ENCODE data around the gene PPP6R2.

Gene PPP6R2

DNA sequence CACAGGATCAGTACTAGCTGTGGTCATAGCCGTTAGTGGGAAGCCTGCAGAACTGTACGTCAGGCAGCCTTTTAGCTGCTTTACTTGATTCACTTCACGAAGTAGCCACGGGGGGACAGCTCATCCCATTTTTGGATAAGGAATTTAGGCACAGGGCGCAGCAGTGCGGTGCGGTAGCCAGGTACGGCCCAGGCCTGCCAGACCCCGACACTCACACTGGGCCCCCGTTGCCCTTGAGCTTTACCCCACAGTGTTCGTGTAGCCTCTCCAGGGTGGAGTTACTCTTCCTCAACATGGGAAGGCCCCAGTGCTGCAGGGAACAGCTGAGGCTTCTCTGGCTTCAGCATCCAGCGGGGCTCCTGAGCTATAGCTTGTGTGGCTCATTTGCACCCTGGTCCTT is 72.3 kb downstream of the PPP6R2 start (continued):
- TF ChIP-seq, protein P1, sequence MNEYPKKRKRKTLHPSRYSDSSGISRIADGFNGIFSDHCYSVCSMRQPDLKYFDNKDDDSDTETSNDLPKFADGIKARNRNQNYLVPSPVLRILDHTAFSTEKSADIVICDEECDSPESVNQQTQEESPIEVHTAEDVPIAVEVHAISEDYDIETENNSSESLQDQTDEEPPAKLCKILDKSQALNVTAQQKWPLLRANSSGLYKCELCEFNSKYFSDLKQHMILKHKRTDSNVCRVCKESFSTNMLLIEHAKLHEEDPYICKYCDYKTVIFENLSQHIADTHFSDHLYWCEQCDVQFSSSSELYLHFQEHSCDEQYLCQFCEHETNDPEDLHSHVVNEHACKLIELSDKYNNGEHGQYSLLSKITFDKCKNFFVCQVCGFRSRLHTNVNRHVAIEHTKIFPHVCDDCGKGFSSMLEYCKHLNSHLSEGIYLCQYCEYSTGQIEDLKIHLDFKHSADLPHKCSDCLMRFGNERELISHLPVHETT (tag by site-specific recombination; IDR thresholded peaks at IDR 0.05), result no peak
- TF ChIP-seq, protein P2, sequence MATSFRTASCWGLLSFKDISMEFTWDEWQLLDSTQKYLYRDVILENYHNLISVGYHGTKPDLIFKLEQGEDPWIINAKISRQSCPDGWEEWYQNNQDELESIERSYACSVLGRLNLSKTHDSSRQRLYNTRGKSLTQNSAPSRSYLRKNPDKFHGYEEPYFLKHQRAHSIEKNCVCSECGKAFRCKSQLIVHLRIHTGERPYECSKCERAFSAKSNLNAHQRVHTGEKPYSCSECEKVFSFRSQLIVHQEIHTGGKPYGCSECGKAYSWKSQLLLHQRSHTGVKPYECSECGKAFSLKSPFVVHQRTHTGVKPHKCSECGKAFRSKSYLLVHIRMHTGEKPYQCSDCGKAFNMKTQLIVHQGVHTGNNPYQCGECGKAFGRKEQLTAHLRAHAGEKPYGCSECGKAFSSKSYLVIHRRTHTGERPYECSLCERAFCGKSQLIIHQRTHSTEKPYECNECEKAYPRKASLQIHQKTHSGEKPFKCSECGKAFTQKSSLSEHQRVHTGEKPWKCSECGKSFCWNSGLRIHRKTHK (tag by site-specific recombination; IDR thresholded peaks at IDR 0.05), result no peak
- TF ChIP-seq KLF7 (tag by site-specific recombination; IDR thresholded peaks at IDR 0.05; ENCODE audit: borderline replicate concordance) (no peak), YY1 (tag by site-specific recombination; IDR thresholded peaks at IDR 0.05) (no peak), GLI4 (tag by site-specific recombination; IDR thresholded peaks at IDR 0.05) (no peak)
- TF ChIP-seq, protein P3, sequence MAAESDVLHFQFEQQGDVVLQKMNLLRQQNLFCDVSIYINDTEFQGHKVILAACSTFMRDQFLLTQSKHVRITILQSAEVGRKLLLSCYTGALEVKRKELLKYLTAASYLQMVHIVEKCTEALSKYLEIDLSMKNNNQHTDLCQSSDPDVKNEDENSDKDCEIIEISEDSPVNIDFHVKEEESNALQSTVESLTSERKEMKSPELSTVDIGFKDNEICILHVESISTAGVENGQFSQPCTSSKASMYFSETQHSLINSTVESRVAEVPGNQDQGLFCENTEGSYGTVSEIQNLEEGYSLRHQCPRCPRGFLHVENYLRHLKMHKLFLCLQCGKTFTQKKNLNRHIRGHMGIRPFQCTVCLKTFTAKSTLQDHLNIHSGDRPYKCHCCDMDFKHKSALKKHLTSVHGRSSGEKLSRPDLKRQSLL (tag by site-specific recombination; IDR thresholded peaks at IDR 0.05), result no peak
- TF ChIP-seq, protein P4, sequence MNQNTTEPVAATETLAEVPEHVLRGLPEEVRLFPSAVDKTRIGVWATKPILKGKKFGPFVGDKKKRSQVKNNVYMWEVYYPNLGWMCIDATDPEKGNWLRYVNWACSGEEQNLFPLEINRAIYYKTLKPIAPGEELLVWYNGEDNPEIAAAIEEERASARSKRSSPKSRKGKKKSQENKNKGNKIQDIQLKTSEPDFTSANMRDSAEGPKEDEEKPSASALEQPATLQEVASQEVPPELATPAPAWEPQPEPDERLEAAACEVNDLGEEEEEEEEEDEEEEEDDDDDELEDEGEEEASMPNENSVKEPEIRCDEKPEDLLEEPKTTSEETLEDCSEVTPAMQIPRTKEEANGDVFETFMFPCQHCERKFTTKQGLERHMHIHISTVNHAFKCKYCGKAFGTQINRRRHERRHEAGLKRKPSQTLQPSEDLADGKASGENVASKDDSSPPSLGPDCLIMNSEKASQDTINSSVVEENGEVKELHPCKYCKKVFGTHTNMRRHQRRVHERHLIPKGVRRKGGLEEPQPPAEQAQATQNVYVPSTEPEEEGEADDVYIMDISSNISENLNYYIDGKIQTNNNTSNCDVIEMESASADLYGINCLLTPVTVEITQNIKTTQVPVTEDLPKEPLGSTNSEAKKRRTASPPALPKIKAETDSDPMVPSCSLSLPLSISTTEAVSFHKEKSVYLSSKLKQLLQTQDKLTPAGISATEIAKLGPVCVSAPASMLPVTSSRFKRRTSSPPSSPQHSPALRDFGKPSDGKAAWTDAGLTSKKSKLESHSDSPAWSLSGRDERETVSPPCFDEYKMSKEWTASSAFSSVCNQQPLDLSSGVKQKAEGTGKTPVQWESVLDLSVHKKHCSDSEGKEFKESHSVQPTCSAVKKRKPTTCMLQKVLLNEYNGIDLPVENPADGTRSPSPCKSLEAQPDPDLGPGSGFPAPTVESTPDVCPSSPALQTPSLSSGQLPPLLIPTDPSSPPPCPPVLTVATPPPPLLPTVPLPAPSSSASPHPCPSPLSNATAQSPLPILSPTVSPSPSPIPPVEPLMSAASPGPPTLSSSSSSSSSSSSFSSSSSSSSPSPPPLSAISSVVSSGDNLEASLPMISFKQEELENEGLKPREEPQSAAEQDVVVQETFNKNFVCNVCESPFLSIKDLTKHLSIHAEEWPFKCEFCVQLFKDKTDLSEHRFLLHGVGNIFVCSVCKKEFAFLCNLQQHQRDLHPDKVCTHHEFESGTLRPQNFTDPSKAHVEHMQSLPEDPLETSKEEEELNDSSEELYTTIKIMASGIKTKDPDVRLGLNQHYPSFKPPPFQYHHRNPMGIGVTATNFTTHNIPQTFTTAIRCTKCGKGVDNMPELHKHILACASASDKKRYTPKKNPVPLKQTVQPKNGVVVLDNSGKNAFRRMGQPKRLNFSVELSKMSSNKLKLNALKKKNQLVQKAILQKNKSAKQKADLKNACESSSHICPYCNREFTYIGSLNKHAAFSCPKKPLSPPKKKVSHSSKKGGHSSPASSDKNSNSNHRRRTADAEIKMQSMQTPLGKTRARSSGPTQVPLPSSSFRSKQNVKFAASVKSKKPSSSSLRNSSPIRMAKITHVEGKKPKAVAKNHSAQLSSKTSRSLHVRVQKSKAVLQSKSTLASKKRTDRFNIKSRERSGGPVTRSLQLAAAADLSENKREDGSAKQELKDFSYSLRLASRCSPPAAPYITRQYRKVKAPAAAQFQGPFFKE (tag by site-specific recombination; IDR thresholded peaks at IDR 0.05; ENCODE audit: borderline replicate concordance), result no peak
- TF ChIP-seq, protein P5, sequence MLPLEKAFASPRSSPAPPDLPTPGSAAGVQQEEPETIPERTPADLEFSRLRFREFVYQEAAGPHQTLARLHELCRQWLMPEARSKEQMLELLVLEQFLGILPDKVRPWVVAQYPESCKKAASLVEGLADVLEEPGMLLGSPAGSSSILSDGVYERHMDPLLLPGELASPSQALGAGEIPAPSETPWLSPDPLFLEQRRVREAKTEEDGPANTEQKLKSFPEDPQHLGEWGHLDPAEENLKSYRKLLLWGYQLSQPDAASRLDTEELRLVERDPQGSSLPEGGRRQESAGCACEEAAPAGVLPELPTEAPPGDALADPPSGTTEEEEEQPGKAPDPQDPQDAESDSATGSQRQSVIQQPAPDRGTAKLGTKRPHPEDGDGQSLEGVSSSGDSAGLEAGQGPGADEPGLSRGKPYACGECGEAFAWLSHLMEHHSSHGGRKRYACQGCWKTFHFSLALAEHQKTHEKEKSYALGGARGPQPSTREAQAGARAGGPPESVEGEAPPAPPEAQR (tag by site-specific recombination; IDR thresholded peaks at IDR 0.05), result no peak

DNA sequence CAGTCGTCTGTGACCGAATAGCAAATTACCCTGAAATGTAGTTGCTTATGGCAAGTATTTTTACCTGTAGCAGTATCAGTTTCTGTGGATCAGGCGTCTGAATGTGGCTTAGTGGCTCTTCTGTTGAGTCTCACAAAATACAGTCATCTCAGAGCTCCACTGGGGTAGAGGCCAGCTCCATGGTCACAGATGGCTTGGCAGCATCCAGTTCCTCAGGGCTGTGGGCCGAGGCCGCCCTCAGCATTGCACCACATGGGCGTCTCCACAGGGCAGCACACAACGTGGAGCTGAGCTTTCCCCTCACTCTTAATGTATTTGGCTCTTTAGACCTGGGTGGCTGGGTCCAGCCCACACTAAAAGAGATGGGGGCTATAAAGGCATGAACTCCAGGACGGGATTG is 73.9 kb downstream of the PPP6R2 start:
- Histone ChIP-seq H3K27ac (ENCODE audit: extremely low read depth, low read depth, low read length) (no peak overlapping the region), H3K36me3 (ENCODE audit: control insufficient read depth in 2 of 2, insufficient read depth in 1 of 2, low read length in 2 of 2) (peaks cover 43 to 90% of the 10 kb centered on the region in 2 experiments), H3K4me3 (ENCODE audit: low read depth, low read length) (no peak overlapping the region), H3K9me3 (ENCODE audit: control insufficient read depth, insufficient read depth, low read depth, low read length) (no peaks in the 10 kb centered on the region), H3K4me1 (ENCODE audit: control insufficient read depth, insufficient read depth, low read length) (no peaks in the 10 kb centered on the region)
- ChIA-PET POLR2A (no interaction called here), CTCF (interaction anchor here (1.3 kb wide), 1 partner anchor 109 kb away, joined by 4 read pairs; the partner anchor contains the start of gene SCO2)
- no peak for TF ChIP-seq ZNF561 (tag by site-specific recombination; IDR thresholded peaks at IDR 0.05; ENCODE audit: borderline replicate concordance)
- TF ChIP-seq ZNF777 (tag by site-specific recombination; IDR thresholded peaks at IDR 0.05; ENCODE audit: borderline replicate concordance), result no peak
- TF ChIP-seq SP2 (tag by site-specific recombination; IDR thresholded peaks at IDR 0.05), result no peak
- no peak for TF ChIP-seq ZNF707 (tag by site-specific recombination; IDR thresholded peaks at IDR 0.05)
- no peak for TF ChIP-seq ZNF664 (tag by site-specific recombination; IDR thresholded peaks at IDR 0.05)
- TF ChIP-seq ZSCAN30 (tag by site-specific recombination; IDR thresholded peaks at IDR 0.05), result no peak
- TF ChIP-seq, protein P6, sequence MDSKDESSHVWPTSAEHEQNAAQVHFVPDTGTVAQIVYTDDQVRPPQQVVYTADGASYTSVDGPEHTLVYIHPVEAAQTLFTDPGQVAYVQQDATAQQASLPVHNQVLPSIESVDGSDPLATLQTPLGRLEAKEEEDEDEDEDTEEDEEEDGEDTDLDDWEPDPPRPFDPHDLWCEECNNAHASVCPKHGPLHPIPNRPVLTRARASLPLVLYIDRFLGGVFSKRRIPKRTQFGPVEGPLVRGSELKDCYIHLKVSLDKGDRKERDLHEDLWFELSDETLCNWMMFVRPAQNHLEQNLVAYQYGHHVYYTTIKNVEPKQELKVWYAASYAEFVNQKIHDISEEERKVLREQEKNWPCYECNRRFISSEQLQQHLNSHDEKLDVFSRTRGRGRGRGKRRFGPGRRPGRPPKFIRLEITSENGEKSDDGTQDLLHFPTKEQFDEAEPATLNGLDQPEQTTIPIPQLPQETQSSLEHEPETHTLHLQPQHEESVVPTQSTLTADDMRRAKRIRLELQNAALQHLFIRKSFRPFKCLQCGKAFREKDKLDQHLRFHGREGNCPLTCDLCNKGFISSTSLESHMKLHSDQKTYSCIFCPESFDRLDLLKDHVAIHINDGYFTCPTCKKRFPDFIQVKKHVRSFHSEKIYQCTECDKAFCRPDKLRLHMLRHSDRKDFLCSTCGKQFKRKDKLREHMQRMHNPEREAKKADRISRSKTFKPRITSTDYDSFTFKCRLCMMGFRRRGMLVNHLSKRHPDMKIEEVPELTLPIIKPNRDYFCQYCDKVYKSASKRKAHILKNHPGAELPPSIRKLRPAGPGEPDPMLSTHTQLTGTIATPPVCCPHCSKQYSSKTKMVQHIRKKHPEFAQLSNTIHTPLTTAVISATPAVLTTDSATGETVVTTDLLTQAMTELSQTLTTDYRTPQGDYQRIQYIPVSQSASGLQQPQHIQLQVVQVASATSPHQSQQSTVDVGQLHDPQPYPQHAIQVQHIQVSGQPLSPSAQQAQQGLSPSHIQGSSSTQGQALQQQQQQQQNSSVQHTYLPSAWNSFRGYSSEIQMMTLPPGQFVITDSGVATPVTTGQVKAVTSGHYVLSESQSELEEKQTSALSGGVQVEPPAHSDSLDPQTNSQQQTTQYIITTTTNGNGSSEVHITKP (tag by site-specific recombination; IDR thresholded peaks at IDR 0.05), result no peak
- TF ChIP-seq, protein P7, sequence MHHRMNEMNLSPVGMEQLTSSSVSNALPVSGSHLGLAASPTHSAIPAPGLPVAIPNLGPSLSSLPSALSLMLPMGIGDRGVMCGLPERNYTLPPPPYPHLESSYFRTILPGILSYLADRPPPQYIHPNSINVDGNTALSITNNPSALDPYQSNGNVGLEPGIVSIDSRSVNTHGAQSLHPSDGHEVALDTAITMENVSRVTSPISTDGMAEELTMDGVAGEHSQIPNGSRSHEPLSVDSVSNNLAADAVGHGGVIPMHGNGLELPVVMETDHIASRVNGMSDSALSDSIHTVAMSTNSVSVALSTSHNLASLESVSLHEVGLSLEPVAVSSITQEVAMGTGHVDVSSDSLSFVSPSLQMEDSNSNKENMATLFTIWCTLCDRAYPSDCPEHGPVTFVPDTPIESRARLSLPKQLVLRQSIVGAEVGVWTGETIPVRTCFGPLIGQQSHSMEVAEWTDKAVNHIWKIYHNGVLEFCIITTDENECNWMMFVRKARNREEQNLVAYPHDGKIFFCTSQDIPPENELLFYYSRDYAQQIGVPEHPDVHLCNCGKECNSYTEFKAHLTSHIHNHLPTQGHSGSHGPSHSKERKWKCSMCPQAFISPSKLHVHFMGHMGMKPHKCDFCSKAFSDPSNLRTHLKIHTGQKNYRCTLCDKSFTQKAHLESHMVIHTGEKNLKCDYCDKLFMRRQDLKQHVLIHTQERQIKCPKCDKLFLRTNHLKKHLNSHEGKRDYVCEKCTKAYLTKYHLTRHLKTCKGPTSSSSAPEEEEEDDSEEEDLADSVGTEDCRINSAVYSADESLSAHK (tag by site-specific recombination; IDR thresholded peaks at IDR 0.05), result no peak
- no peak for TF ChIP-seq ZNF184 (tag by site-specific recombination; IDR thresholded peaks at IDR 0.05)
- no peak for TF ChIP-seq KLF9 (tag by site-specific recombination; IDR thresholded peaks at IDR 0.05; ENCODE audit: low read depth)
